ENCODE measurements around the gene GRK5.

GRK5 gene

GRCh38 chr10:119302591-119303253 lies 95.4 kb downstream of the GRK5 start:
- no peak for DNase-seq (ENCODE audit: low read depth)
- no peak for TF ChIP-seq CTCF (IDR thresholded peaks at IDR 0.05; ENCODE audit: low read depth, low read length, missing control alignments)

DNA sequence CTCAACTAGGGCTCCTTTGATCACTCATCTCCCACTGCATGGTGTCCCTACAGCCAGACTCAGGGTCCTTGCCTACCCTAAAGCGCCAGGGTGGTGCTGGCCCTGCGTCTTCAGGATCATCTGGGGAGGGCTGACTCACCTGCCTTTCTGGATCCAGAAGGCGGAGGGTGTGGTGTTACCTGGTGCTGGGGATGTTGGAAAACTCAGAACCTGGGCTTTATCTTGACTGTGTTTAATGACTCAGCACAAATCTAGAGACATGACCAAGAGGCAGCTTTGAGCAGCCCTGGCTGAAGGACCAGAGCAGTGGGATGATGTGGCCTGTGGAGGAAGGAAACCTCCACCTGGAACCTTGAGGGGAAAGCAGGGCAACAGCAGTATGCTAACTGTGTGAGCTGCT lies 96.5 kb downstream of the GRK5 start:
- H3K4me3 ChIP-seq (ENCODE audit: low read depth, low read length) = no peak overlapping the region
- no peak for TF ChIP-seq CTCF (IDR thresholded peaks at IDR 0.05; ENCODE audit: low read depth, low read length, missing control alignments)
- DNase-seq (ENCODE audit: low read depth) = no peak

More at GRCh38 chr10:119302591-119303253, 95.4 kb downstream of the GRK5 start:
- no peak overlapping the region for H3K4me3 ChIP-seq (ENCODE audit: low read depth, low read length)

GRCh38 chr10:119304541-119304940 lies 97.2 kb downstream of the GRK5 start:
- TF ChIP-seq CTCF (IDR thresholded peaks at IDR 0.05; ENCODE audit: low read depth, low read length, missing control alignments) = no peak
- H3K4me3 ChIP-seq (ENCODE audit: low read depth, low read length) = no peak overlapping the region
- no peak for DNase-seq (ENCODE audit: low read depth)

- DNase-seq (ENCODE audit: low read depth) = peak; percentile 72
- H3K4me3 ChIP-seq (ENCODE audit: low read depth, low read length) = peak overlapping the region; percentile 71
- TF ChIP-seq CTCF (IDR thresholded peaks at IDR 0.05; ENCODE audit: low read depth, low read length, missing control alignments) = no peak
These were observed 98.6 kb downstream of the GRK5 start for GRCh38 chr10:119305860-119306513.

- H3K4me3 ChIP-seq (ENCODE audit: low read depth, low read length) = peak overlapping the region; percentile 71
- peak; percentile 79 for DNase-seq (ENCODE audit: low read depth)
- peak; percentile 92 for TF ChIP-seq CTCF (IDR thresholded peaks at IDR 0.05; ENCODE audit: low read depth, low read length, missing control alignments)
These were observed 99.2 kb downstream of the GRK5 start for GRCh38 chr10:119306514-119306951.

GRCh38 chr10:119306986-119307392 lies 99.6 kb downstream of the GRK5 start:
- peak overlapping the region; percentile 71 for H3K4me3 ChIP-seq (ENCODE audit: low read depth, low read length)
- no peak for TF ChIP-seq CTCF (IDR thresholded peaks at IDR 0.05; ENCODE audit: low read depth, low read length, missing control alignments)
- DNase-seq (ENCODE audit: low read depth) = no peak
